NOMO-1 treated with DMSO at 0.1 percent for 48 hours (cell line): ENCODE measurements around the gene MAPK9.
"Not testable (repeated sequence)": the region's sequence is repeated elsewhere in the genome, so short reads cannot be mapped to it uniquely, and the experiment has no call there.

Experiments used
- DNase-seq: peaks from one replicate; lab custom pipeline; 2025; ENCODE audit not compliant: unreplicated experiment; lab: John Stamatoyannopoulos, UW

Gene MAPK9

DNA sequence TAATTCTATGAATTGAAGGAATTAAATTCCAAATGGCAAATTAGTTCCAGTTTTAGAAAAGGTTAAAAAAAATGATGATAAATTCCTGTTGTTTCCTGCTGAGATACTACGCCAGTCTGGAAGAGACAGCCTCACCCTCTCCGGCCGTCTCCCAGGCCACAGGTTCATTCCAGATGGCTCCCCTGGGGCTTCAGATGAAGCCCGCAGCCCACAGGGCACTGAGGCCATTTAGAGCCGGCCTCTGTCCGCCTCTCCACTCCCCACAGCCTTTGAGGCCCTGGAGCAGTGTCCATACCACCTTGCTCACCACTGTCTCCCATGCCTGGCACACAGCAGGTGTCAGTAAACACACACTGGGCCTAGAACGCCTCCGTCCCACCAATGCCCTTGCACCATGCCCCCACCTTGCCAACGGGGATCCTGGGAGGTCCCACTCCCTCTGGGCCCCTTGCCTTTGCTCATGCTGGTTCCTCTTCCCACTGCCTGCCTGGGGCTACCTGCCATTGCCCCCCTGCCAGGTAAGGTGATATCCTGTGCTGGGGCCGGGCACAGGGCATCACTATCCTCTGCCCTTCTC lies 35.2 kb upstream of the MAPK9 start:
- no peak for DNase-seq

DNA sequence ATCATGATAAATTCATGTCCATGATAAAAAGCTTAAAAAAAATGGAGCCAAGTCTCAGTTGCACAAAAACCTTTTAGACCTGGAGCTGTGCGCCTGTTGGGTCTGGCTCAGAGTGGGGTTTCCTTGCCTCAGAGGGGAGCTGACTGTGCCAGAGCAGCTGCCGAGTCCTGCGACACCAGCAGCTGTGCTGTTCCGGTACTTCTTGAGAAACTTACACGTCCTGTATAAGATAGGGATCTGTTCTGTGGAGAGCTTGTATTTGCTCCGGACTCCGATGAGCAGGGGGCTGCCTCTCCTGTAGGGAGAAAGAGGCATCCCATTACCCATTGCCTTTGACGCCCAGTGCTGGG lies 32.7 kb upstream of the MAPK9 start:
- no peak for DNase-seq

DNA sequence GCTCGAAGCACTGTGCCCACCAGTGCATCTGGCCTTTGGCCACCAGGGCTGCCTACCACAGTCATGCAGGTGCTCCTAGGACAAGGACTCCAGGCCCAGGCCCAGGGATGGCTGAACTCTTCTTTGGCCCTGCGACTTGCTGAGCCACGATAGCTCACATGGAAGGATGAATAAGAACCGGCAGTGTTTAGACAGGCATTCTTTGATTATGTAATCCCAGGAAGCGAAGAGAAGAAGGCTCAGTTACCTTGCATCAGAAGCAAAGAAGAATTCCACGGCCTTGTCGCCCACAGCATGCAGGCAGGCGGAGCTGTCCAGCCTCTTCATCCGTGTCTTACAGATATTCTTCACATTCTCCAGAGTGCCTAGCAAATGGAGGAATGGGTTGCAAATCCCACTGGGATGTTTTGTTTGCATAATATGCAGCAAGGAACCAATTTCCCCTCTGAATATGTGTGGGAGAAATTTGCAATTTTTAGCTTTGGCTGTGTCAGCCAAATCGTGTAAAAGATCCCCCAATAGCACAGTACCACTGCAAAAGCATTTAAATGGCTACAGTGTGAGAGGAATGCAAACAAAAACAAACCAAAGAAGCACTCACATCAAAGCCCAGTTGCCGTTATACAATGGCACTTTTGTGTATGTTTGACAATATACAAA lies 32.2 kb upstream of the MAPK9 start:
- DNase-seq: no peak

DNA sequence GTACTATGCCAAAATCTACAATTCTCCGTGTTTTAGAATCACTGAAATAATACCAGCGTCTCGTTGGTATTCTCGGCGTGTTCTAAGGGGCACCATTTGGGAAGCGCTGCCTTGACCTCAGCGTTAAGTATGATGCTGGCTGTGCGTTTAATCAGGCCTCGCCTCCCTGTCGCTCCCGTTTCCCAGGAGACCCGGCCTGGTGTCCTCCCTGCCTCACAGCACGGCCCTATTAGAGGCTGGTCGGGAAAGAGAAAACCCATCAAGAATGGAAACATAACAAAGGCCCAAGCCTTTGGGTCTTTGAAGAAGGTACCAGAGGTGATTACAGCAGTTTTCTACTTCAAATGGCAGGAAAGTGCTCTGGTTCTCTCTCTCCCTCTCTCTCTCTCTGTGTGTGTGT lies 31.3 kb upstream of the MAPK9 start:
- DNase-seq: no peak

DNA sequence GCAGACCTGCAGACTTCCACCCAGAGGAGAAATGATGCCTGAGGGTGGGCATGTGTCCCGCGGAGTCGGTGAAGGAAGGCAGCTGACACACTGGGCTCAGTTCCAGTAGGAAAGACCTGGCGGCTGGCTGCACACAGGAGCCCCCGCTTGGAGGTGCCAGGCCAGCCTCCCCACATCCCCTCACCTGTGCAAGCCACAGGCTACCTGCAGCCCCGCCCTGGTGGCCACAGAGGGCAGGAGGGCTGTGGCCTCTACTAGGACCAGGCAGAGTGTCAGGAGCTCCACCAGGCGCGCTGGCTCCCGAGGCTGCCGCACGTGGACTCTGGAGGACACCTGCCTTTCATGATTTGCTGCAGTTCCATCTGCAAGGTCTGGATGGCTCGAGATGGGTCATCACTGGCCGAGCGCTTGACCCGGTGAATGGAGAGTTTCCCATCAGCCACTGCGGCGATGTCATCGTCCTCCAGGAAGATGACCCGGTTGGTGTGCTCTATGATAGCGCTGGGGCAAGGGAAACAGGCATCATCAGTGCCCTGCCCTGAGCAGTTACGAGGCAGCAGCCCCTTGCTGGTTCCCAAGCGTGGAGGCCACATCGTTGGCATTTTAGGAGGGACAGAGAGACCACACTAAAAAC lies 26.7 kb upstream of the MAPK9 start:
- no peak for DNase-seq

DNA sequence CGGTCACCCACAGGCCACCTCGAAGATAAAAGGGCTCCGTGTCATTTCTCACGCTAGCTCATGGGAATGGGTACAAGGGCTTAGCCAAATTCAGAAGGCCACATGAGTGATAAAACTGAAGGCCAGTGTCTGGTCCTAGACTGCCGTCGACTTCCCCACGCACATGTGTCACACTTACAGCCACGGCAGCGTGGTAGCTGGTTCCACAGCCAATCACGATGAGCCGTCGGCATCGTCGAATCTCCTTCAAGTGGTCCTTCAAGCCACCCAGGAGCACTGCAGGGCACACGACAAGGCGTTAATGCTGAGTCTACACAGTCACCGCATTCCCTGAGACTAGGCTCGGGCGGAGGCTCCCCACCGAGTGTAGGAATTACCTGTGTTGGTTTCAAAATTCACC lies 24.7 kb upstream of the MAPK9 start:
- no peak for DNase-seq

DNA sequence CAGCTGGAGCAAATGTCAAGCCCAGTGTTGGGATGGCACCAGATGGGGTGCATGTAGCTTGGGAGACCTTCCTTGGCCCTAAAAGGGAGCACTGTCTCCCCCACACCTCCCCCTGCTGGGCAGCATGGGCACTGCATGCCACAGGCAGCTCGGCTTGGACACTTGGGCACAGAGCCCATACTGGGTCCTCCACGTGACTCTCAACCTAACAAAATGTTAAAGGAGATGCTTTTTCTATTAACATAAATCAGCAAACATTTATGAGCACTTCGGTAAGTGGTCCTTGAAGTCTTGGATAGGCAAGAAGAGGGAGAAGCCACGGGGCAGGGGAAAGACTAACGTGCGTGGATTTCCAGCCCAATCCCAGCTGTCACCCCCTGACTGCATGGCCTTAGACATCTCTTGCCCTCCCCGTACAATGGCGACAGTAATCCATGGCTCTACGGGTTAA lies 23.9 kb upstream of the MAPK9 start:
- DNase-seq: peak; percentile 22

DNA sequence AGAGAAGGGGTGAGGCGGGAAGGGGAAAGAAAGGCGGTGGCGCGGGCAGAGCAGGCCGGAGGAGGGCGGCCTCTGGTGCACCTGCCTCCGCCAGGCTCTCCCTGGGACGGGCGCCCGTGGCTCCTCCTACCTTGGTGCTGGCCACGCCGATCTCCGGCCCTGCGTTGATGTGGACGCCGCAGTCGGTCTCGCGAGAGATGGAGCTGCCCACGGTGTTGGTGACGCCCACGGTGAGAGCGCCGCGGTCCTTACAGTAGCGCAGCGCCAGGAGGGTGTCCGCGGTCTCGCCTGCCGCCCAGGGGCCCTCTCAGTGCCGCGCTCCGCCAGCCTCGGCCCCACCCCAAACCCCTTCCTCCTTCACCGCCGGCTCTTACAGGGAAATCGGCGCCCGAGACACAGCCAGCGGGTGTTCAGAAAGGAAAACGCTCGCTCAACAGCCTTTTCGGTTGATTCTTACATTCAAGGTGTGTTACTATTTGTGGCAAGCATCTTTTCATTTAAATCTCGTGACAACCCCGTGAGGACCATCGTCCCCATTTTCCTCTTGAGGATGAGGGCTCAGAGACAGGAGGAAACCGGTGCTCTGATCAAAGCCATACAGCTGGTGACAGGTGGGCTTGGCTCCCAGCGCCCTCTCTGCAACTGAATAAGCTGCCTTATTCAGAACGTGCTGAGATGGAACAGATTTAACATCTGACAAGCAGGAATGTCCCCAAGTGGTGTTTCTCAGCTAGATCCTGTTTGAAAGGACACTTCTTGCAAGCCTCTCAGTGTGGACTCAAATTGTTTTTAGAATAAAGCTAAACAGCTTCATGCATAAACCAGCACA lies 22.0 kb upstream of the MAPK9 start:
- no peak for DNase-seq

DNA sequence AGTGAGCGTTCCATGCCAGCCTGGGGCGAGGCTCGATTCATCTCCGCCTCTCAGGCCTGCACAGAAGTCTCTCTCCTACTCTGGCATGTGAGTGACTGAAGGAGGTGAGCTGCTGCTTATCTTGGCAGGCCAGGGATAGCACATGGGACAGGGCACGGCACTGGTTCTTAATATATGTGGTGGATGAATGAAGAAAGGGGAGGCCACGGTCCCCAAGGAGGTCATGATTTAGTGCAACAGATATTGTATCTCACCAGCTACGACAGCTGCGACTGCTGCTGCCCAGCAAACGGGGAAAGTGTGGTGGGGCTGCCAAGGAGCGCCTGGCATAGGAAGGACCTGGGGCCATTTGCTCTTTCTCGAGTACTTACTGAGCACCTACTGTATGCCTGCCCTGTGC lies 19.3 kb upstream of the MAPK9 start:
- DNase-seq: no peak

DNA sequence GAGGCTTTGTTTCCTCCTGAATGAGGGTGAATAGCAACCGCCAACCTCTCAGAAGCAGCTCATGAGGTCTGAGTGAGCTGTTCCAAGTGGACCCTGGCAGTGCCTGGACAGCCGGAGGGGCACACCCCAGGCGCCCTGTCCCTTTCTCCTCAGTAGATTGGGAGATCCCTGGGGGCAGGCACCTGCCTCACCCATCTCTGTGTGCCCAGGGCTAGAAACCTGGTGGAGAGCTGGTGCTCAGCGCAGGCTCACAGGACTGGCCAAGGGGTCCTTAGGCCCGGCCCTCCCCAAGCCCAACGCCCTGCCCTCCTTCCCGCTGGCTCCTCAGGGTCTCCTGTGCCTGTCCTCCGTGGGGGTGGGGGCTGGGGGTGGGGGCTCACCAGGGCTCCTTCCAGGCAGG lies 14.9 kb upstream of the MAPK9 start:
- no peak for DNase-seq

DNA sequence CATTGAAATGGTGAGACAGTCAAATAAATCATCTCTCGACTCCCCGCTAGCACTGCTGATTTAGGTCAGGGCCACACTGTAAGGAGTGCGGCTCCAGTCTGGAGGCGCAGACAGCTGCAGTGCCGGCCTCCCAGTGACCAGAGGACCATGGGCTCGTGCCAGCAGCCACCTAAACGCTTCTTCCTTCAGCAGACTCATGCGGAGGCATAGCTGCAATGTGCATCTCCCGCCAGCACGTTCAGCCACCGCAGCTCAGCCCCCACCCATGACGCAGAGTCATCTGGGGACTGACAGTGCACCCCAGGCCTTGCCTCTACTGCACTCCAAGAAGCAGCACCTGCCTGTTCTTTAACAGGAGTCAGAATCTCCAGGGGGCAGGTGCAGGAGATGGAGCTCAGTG lies 13.6 kb upstream of the MAPK9 start:
- DNase-seq: no peak

DNA sequence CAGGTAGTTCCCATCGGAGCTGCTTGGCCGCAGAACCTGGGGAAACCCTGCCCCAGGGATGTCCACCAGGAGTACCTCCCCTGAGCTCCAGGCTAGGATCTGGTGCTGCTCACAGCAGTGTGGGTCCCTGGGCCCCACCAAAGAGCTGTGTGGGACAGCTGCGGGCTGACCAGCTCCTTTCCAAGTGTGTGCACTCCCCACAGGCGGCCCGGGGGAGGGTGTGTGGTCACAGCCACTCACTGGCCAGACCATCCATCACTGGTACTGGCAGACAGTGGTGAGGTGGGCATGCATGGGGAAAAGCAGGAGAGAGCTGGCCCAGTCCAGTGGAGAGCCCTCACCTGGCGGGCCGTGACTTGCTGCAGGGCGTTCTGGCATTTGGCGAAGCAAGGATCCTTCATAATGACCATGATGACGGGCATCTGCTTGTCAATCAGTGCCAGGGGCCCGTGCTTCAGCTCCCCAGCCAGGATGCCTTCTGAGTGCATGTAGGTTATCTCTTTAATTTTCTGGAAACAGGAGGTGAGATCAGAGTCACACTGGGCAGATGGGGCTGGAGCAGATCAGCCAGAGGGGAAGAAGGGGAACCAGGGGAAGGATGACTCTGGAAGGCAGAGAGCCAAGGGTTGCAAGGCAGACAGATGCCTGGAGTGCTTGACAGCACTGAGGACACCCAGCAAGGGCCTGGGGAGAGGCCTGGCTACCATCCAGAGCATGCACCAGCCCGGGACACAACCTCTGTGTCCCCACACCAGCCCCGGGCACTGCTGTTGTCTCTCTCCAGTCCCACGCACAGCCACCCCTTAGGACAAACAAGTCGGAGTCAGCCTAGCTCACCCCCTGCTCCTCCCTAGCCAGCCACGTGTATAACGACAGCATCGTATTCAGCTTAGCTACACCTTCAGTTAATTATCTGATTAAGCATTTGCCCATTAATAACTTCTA lies 12.8 kb upstream of the MAPK9 start:
- no peak for DNase-seq

DNA sequence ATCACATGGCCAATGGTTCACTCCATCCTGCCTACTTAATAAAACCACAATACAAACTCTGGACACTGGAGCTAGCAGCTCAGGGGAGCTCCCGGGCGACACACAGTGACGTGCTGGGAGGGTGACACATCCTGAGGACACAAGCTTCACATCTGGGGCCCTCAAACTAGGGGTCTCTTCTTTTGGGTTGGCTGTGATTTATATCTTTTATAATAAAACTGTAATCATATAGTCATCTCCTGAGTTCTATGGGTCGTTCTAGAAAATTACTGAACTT lies 12.1 kb upstream of the MAPK9 start:
- no peak for DNase-seq

DNA sequence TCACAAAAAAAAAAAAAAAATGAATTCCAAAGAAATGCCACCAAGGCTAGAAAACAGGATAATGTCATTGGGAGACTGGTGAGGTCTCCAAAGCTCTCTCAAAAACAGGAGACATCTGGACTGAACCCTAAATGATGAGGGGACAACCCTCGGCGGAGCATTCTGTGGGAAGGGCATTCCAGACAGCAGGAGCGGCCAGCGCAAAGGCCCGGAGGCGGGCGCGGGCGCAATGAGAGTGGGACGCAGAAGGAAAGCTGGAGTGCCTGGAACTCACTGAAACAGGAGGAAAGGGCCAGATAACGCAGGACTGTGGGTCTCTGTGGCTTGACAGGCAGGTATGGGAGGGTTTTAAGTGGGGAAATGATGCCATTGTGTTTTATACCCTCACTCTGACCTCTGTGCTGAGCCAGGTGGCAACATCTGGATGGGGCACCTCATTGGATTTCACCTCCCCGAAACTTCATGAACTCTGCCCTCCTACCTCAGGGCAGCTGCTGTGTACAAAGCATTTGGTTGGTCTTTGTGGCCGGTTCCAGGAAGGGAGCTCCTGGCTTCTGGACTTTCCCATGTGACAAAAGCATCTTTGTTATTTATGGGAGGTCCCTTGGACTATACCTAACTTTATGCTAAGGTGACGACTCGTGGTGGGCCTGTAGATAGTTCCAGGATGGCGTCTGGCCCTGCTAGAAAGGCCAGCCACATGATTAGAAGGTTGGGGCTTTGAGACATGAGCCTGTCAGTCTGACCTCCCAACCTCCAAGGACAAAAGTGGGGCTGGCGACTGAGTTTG lies 11.5 kb upstream of the MAPK9 start:
- DNase-seq: no peak

DNA sequence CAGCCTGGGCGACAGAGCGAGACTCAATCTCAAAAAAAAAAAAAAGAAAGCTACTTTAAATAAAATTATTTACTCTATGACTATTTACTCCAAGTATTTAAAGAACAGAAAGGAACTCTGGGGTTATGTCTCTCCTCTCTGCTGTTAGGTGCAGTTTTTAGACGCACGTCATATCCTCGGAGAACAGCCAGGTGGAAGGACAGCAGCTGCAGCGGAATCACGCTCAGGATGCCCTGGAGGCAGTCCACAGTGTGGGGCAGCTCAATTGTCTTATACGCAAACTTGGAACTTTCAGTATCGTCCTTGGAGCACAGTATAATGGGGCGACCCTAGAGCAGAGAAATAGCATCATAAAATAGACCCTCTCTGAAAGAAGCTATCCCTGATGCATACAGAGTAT lies 10.4 kb upstream of the MAPK9 start:
- DNase-seq: no peak

DNA sequence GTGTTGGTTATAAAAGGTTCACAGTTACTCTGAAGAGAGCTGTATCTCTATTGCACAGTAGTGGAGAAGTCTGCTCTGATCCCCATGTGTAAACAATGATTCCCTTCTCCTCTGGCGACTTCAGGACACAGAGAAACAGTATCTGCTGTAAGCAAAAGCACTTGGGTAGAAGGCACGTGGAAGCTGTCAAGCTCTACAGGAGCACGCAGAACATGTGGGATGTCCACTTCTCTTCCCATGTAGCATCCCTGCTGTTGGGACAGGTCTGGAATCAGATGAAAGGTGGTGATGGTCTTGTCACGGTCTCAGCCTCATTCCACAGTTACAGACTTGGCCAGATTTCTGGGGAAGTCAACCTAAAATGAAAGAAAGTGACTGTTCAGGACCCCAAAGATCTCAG lies 9.4 kb upstream of the MAPK9 start:
- DNase-seq: no peak

DNA sequence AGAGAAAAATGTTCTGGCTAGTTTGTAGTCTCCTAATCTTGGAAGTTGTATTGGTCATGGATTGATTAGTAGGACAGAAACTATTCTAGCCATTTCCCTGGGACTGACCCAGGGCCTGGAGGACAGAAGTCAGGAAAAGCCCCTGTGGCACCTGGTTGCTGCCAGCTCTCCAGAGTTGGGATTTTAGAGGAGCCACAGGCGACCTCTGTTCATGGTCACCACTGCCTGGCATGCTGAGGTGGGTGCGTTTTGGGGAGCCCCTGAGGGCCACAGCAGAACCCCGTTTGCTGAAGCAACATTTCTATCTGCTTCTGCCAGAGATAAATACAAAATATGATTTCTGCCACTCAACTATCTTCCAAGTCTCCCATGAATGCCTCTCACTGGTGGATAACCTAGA lies 7.6 kb upstream of the MAPK9 start:
- DNase-seq: no peak

DNA sequence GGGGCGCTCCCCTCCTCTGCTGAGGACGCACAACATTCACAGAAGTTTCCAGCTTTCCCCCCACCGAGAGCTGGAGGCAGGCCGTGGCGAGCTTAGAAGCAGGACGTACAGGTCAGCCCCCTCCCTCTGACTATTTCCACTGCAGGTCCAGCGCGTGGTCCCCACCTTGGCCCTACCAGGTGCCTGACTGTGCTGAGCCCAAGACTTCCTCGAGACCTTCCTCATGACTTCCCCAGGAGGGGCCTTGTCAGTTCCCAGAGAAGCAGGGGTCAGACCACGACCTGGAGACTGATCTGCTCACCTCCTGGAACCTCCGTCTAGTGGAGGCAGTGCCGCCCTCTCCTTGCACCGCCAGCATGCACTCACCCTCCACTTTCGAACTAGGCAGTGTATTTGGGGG lies 7.1 kb upstream of the MAPK9 start:
- not testable (repeated sequence) for DNase-seq

DNA sequence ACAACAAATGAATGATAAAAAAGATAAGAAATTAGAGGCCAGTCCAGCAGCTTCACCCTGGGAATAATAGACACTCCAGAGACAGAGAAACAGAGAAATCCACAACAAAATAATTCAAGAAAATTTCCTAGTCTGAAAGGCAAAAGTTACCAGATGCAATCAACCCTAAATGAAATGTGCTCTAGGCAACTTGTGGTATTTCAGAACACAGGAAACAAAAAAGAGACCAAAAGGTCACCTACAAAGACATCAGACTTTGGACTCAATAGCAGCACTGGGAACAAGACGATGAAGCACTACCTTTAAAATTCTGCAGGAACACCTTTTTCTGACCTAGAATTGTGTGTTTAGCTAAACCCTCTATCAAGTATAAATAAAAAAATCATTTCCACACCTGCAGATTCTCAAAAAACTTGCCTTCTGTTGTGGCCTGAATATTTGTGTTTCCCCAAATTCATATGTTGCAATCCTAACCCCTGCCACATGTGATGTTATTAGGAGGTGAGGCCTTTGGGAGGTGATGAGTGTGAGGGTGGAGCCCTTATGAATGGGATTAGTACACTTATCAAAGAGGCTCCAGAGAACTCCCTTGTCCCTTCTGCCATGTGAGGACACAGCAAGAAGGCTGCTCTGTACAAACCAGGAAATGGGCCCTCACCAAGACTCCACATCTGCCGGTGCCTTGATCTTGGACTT lies 5.9 kb upstream of the MAPK9 start:
- no peak for DNase-seq

DNA sequence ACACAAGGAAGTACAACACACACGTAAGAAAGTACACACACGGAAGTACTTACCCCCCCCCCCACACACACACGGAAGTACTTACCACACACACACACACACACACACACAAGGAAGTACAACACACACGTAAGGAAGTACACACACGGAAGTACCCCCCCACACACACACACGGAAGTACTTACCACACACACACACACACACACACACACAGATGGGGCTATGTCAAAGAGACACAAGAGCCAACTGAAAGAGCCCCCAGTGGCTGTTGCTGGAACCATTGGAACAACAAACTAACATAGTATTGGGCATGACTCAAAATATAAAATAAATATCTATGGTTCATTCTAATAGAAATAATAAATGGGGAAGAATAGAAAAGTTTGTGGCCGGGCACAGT lies 4.9 kb upstream of the MAPK9 start:
- no peak for DNase-seq
